A549 (cell line): ENCODE measurements around the gene TOP2A.
A peak's percentile ranks its signal among the peaks of the same experiment; 100 is the strongest.

Source experiments
- CHD2 ChIP-seq: fragments of 150-350 bp; IDR thresholded peaks from 2 replicates; pipeline ENCODE4 v1.6.1; 2014; ENCODE audit warnings: low read length; ENCODE audit not compliant: partially characterized antibody
- EP300 ChIP-seq, 2 experiments: fragments of >200 bp; sonication (Bioruptor Twin); formaldehyde crosslinking; IDR thresholded peaks; 2 replicates in 1 of 2; 3 replicates in 1 of 2; pipeline ENCODE4 v1.6.1; 2016 to 2017
- KDM1A ChIP-seq: fragments of 200-600 bp; sonication (generic); IDR thresholded peaks from 2 replicates; pipeline ENCODE4 v1.6.1; 2016; ENCODE audit warnings: low read depth, mild to moderate bottlenecking
- POLR2A ChIP-seq: IDR thresholded peaks from 2 replicates; pipeline ENCODE4 v1.6.1; 2012; ENCODE audit warnings: mild to moderate bottlenecking, low read length
- POLR2AphosphoS2 ChIP-seq: conservative IDR thresholded peaks from 2 replicates; pipeline ENCODE4 v1.6.1; 2012; ENCODE audit warnings: low read length, improper control_type of control experiment, inconsistent platforms
- RAD21 ChIP-seq, 2 experiments: fragments of >200 bp in 1 of 2; sonication (Bioruptor Twin) in 1 of 2; formaldehyde crosslinking in 1 of 2; IDR thresholded peaks in 1 of 2; conservative IDR thresholded peaks in 1 of 2; 2 replicates in 1 of 2; 3 replicates in 1 of 2; pipeline ENCODE4 v1.6.1; 2012 to 2018; ENCODE audit warnings: inconsistent platforms in 1 of 2

DNA sequence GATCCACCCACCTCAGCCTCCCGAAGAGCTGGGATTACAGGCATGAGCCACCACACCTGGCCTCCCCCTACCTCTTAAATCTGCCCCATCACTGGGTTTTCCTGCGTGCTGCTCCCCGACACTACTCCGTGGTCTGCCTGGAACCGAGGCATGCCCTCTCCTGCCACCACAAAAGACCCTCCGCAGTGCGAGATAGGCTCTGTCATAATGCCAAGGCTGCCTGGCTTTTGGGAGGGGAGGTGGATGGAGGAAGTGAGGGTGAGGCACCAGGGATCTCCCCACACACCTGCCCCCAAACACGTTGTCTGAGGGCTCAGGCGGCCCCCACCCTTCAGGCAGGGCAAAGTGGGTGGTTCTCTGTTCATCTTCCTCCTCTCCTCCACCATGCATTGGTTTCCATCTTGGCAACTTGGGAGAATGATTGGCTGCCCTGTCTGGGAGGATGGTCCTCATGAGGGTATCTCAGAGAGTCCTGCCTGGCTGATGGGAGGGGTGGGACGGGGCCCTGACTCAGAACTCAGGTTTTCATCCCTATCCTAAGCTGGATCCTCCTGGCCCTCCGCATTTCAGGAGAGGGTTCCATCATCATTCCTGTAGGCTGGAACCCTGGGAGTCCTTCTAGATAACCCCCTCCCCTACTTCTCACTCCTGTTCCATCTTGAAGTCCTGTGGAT is 48.7 kb upstream of the TOP2A start:
- TF ChIP-seq POLR2A (no peak), POLR2AphosphoS2 (peak; percentile 98), EP300 (IDR thresholded peaks at IDR 0.05) (no peak), CHD2 (no peak), KDM1A (no peak), RAD21 (conservative IDR thresholded peaks at IDR 0.05 in 1 of 2, IDR thresholded peaks at IDR 0.05 in 1 of 2) (no peak)
